Uterus (tissue), 2 donors: ENCODE measurements around the gene FBLN1.

ENCODE experiments used
- POLR2A ChIP-seq, 2 donors: fragments of 450-650 bp; IDR thresholded peaks; one replicate each; pipeline ENCODE4 v1.6.1; 2016; ENCODE audit warnings: antibody characterized with exemption in 2 of 2, mild to moderate bottlenecking in 1 of 2, moderate library complexity in 1 of 2
- TF ChIP-seq, protein P1 (sequence below), 4 experiments: fragments of 200-600 bp in 2 of 4; fragments of 450-650 bp in 2 of 4; sonication (generic) in 2 of 4; IDR thresholded peaks; one replicate each; pipeline ENCODE4 v1.5.1; 2016 to 2019; ENCODE audit warnings: antibody characterized with exemption in 4 of 4, mild to moderate bottlenecking in 2 of 4, moderate library complexity in 1 of 4

DNA sequence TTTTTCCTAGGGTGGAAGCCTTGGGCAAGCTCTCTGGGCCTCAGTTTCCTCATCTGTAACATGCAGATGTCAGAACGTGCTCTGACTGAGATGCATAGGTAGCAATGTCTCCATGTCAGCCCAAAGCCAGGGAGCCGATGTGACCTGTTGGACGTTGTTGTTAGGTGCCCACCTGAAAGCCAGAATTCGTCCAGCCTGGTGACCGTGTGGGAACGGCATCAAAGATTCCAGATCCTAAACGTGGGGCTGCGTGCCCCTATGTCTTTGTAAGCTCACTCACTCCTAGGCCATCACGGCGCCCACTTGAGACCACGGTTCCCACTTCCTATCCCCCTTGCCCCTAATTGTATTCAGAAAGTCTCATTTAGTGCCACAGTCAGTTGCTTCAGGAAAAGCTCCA, 48.2 kb downstream of the FBLN1 start:
- TF ChIP-seq, protein P1, sequence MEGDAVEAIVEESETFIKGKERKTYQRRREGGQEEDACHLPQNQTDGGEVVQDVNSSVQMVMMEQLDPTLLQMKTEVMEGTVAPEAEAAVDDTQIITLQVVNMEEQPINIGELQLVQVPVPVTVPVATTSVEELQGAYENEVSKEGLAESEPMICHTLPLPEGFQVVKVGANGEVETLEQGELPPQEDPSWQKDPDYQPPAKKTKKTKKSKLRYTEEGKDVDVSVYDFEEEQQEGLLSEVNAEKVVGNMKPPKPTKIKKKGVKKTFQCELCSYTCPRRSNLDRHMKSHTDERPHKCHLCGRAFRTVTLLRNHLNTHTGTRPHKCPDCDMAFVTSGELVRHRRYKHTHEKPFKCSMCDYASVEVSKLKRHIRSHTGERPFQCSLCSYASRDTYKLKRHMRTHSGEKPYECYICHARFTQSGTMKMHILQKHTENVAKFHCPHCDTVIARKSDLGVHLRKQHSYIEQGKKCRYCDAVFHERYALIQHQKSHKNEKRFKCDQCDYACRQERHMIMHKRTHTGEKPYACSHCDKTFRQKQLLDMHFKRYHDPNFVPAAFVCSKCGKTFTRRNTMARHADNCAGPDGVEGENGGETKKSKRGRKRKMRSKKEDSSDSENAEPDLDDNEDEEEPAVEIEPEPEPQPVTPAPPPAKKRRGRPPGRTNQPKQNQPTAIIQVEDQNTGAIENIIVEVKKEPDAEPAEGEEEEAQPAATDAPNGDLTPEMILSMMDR (IDR thresholded peaks at IDR 0.05): no peak
- TF ChIP-seq POLR2A (IDR thresholded peaks at IDR 0.05): no peak
